HG03039 (cell line): Measurements from ENCODE around the gene B3GNT8.
"Not testable (repeated sequence)": the region's sequence is repeated elsewhere in the genome, so short reads cannot be mapped to it uniquely, and the experiment has no call there.

Experiments
- ATAC-seq: cut with Tn5 transposase; IDR thresholded peaks from one replicate; pipeline ENCODE4 v1.9.1; 2021; ENCODE audit warnings: mild to moderate bottlenecking, moderate library complexity; ENCODE audit not compliant: unreplicated experiment

The B3GNT8 gene

GRCh38 chr19:41420101-41420880, 6.9 kb downstream of the B3GNT8 start:
- ATAC-seq = no peak

- no peak for ATAC-seq
These were observed 10.9 kb downstream of the B3GNT8 start for GRCh38 chr19:41416194-41416674.

- ATAC-seq = no peak
These were observed 12.0 kb downstream of the B3GNT8 start for GRCh38 chr19:41415154-41415571.

- no peak for ATAC-seq
These were observed 12.7 kb downstream of the B3GNT8 start for GRCh38 chr19:41414461-41414860.

- no peak for ATAC-seq
These were observed 13.2 kb downstream of the B3GNT8 start for GRCh38 chr19:41413947-41414346.

GRCh38 chr19:41412953-41413352, 14.2 kb downstream of the B3GNT8 start:
- ATAC-seq = no peak

GRCh38 chr19:41411968-41412265, 15.3 kb downstream of the B3GNT8 start:
- no peak for ATAC-seq

GRCh38 chr19:41411100-41411967, 15.8 kb downstream of the B3GNT8 start:
- no peak for ATAC-seq

GRCh38 chr19:41410336-41411054, 16.7 kb downstream of the B3GNT8 start:
- no peak for ATAC-seq

- ATAC-seq = no peak
These were observed 17.9 kb downstream of the B3GNT8 start for GRCh38 chr19:41409288-41409687.

- ATAC-seq = not testable (repeated sequence)
These were observed 18.3 kb downstream of the B3GNT8 start for GRCh38 chr19:41408846-41409245.

- ATAC-seq = no peak
These were observed 18.9 kb downstream of the B3GNT8 start for GRCh38 chr19:41408256-41408655.

- ATAC-seq = no peak
These were observed 19.9 kb downstream of the B3GNT8 start for GRCh38 chr19:41407271-41407670.

GRCh38 chr19:41405776-41406175, 21.4 kb downstream of the B3GNT8 start:
- ATAC-seq = no peak

- ATAC-seq = no peak
These were observed 23.8 kb downstream of the B3GNT8 start for GRCh38 chr19:41403181-41403970.

GRCh38 chr19:41402010-41402409, 25.2 kb downstream of the B3GNT8 start:
- no peak for ATAC-seq

- ATAC-seq = no peak
These were observed 25.7 kb downstream of the B3GNT8 start for GRCh38 chr19:41401483-41401882.

GRCh38 chr19:41399525-41399924, 27.6 kb downstream of the B3GNT8 start:
- no peak for ATAC-seq

- ATAC-seq = no peak
These were observed 28.1 kb downstream of the B3GNT8 start for GRCh38 chr19:41399091-41399490.

- no peak for ATAC-seq
These were observed 28.6 kb downstream of the B3GNT8 start for GRCh38 chr19:41398598-41398997.

- no peak for ATAC-seq
These were observed 29.1 kb downstream of the B3GNT8 start for GRCh38 chr19:41398050-41398418.
